Tongue (tissue), 2 donors: ENCODE measurements around the gene GTF2H3. TPM values are rescaled to one million over a fixed set of nuclear protein-coding genes. Genes with fewer than 3 reads are reported as not detected.

ENCODE experiments used
- small RNA-seq: library from RNA; depleted of rRNA; stranded (forward); fragments of <200 nt; gene quantifications from one replicate; pipeline ENCODE3, GENCODE V24; 2014; ENCODE audit warnings: low replicate concordance
- total RNA-seq: library from RNA; depleted of rRNA; stranded (reverse); fragments of >200 nt; gene quantifications from one replicate; pipeline ENCODE4 v1.2.3, GENCODE V29; 2014

Gene GTF2H3
- total RNA-seq, 1 donor from 2014 or later = 59.3 TPM

Small RNA genes within 50 kb of the gene (small RNA-seq; reads per million reads assigned to genes)
- gene SNORA9B = 0.29 reads per million, percentile 50 among the genes with 10 or more reads in this experiment

Other genes starting within 250 kb of the GTF2H3 start
- 37.0 TPM for gene KMT5A, start 249.7 kb upstream of the GTF2H3 start, total RNA-seq
- gene RILPL2, start 197.1 kb upstream of the GTF2H3 start, total RNA-seq = 1.4 TPM
- gene SNRNP35, start 175.7 kb upstream of the GTF2H3 start, total RNA-seq = 26.4 TPM
- gene RILPL1, start 100.1 kb upstream of the GTF2H3 start, total RNA-seq = 12.5 TPM
- gene TMED2, start 49.3 kb upstream of the GTF2H3 start, total RNA-seq = 250 TPM
- gene DDX55, start 31.7 kb upstream of the GTF2H3 start, total RNA-seq = 24.6 TPM
- gene EIF2B1, start 143 bp upstream of the GTF2H3 start, total RNA-seq = 62.2 TPM
- gene TCTN2, start 37.3 kb downstream of the GTF2H3 start, total RNA-seq = 6.8 TPM
- gene ATP6V0A2, start 78.5 kb downstream of the GTF2H3 start, total RNA-seq = 14.6 TPM
- 0.62 TPM for gene DNAH10, start 128.5 kb downstream of the GTF2H3 start, total RNA-seq